Colonic mucosa (tissue), 4 donors: Measurements from ENCODE around the gene C4B. TPM values are rescaled to one million over a fixed set of nuclear protein-coding genes. Genes with fewer than 3 reads are reported as not detected.
"Not testable (repeated sequence)": the region's sequence is repeated elsewhere in the genome, so short reads cannot be mapped to it uniquely, and the experiment has no call there.

Source experiments
- DNase-seq: peaks from one replicate; pipeline ENCODE4 v3.0.0-alpha.2; 2020
- H3K27ac ChIP-seq: fragments of 200-600 bp; one replicate; pipeline ENCODE4 v1.8.0; 2021
- H3K27me3 ChIP-seq: fragments of 200-600 bp; one replicate; pipeline ENCODE4 v1.8.0; 2021
- H3K36me3 ChIP-seq: fragments of 200-600 bp; one replicate; pipeline ENCODE4 v1.8.0; 2021
- H3K4me1 ChIP-seq: fragments of 200-600 bp; one replicate; pipeline ENCODE4 v1.8.0; 2021; ENCODE audit warnings: mild to moderate bottlenecking
- H3K4me3 ChIP-seq: fragments of 200-600 bp; one replicate; pipeline ENCODE4 v1.8.0; 2021
- H3K9ac ChIP-seq, 2 donors: one replicate each; pipeline ENCODE4 v1.7.0; 2013; ENCODE audit warnings: control low read depth in 2 of 2, low read depth in 2 of 2, low read length in 2 of 2
- H3K9me3 ChIP-seq: fragments of 200-600 bp; one replicate; pipeline ENCODE4 v1.8.0; 2021
- CTCF ChIP-seq: fragments of 200-600 bp; IDR thresholded peaks from one replicate; pipeline ENCODE4 v1.8.0; 2022; ENCODE audit warnings: antibody characterized with exemption, mild to moderate bottlenecking
- intact Hi-C: fragments of 100-400 bp; cut with DNase I; formaldehyde crosslinking; loops from one replicate; pipeline ENCODE4 v1.14.1; 2022
- total RNA-seq, 2 donors: library from RNA; stranded (reverse); fragmentation: NEBNext Ultra II Directional in 1 of 2; extraction: Animal tissue kit (Norgen Biotek cat#: 25700) in 1 of 2; gene quantifications; one replicate each; pipeline ENCODE4 v1.2.1, GENCODE V29; 2021
- donor health status: healthy.
- donor health status: DM: no; HTN: no; CAD: no.
- donor health status: DM: no; HTN: no; CAD: no.

C4B gene
- total RNA-seq: 10 to 100 TPM; 11.9 to 19.4 TPM

DNA sequence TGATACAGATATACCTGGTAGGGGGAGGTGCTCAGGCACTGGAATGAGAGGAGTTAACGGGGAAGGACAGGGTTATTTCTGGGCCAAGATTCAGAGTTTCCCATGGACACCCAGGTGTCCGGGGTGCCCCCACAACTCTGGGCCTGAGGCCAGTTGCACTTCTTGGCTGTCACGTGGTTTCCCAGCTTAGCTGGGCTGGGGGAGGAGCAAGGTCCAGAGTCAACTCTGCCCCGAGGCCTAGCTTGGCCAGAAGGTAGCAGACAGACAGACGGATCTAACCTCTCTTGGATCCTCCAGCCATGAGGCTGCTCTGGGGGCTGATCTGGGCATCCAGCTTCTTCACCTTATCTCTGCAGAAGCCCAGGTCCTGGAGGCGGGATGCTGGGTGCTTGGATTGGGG lies at the start of gene C4B:
TSS of gene C4B (plus strand) at position 249 of the 400 bp plus-strand sequence. CDS start at position 300, 51 bp downstream.
- H3K4me1 ChIP-seq, H3K36me3 ChIP-seq, H3K27me3 ChIP-seq, H3K27ac ChIP-seq, intact Hi-C loops, H3K4me3 ChIP-seq, DNase-seq, H3K9ac ChIP-seq, H3K9me3 ChIP-seq: not testable (repeated sequence)

DNA sequence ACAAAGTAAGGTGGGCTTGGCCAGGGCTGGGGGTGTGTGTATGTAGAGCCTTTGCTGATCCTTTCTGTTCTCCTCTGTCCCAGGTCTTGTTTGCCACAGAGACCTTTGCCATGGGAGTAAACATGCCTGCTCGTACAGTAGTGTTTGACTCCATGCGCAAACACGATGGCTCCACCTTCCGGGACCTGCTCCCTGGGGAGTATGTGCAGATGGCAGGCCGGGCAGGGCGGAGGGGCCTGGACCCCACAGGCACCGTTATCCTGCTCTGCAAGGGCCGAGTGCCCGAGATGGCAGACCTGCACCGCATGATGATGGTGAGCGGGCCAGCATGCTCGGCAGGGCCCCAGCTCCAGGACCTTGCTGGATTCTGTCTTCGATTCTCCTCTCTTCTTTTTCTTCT lies 48.9 kb upstream of the C4B start:
- no peak overlapping the region for H3K9ac ChIP-seq
- no peak for DNase-seq

DNA sequence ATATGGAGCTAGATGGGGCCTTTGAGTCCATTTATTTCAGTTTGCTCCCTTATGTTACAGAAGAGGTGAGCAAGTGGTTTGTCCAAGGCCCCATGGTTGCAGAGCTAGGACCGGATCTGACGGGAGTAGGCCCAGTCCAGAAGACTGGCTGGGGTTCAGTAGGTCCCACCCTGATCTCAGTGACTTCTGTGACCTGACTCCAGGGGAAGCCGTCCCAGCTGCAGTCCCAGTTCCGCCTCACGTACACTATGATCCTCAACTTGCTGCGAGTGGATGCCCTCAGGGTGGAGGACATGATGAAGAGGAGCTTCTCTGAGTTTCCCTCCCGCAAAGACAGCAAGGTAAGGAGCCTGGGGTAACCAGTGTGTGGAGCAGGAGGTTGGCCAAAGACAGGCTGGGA lies 48.1 kb upstream of the C4B start:
- Histone ChIP-seq H3K27me3 (no peaks in the 10 kb centered on the region), H3K27ac (no peak overlapping the region), H3K4me1 (no peaks in the 10 kb centered on the region), H3K9me3 (no peaks in the 10 kb centered on the region), H3K9ac (no peak overlapping the region), H3K4me3 (no peak overlapping the region), H3K36me3 (peaks cover 5% of the 10 kb centered on the region)
- no peak for TF ChIP-seq CTCF
- intact Hi-C loops: no loop called here
- no peak for DNase-seq

More for the DNA sequence above, 48.9 kb upstream of the C4B start:
- peaks cover 11% of the 10 kb centered on the region for H3K36me3 ChIP-seq
- no peaks in the 10 kb centered on the region for H3K9me3 ChIP-seq
- H3K4me3 ChIP-seq: no peak overlapping the region
- no peak for TF ChIP-seq CTCF
- no peaks in the 10 kb centered on the region for H3K4me1 ChIP-seq
- H3K27me3 ChIP-seq: no peaks in the 10 kb centered on the region
- H3K27ac ChIP-seq: no peak overlapping the region
- intact Hi-C loops: no loop called here

- TF ChIP-seq CTCF: no peak
- Histone ChIP-seq H3K4me1 (no peaks in the 10 kb centered on the region), H3K9ac (no peak overlapping the region), H3K4me3 (no peak overlapping the region), H3K27me3 (no peaks in the 10 kb centered on the region), H3K36me3 (peaks cover 4% of the 10 kb centered on the region), H3K27ac (no peak overlapping the region), H3K9me3 (no peaks in the 10 kb centered on the region)
- no peak for DNase-seq
- intact Hi-C loops: no loop called here
Observed at GRCh38 chr6:31966997-31967925, 47.3 kb upstream of the C4B start.

- intact Hi-C loops: no loop called here
- Histone ChIP-seq H3K27ac (no peak overlapping the region), H3K9me3 (no peaks in the 10 kb centered on the region), H3K4me3 (no peak overlapping the region), H3K27me3 (no peaks in the 10 kb centered on the region), H3K4me1 (peaks cover 1% of the 10 kb centered on the region), H3K36me3 (peaks cover 4% of the 10 kb centered on the region), H3K9ac (no peak overlapping the region)
- no peak for TF ChIP-seq CTCF
- no peak for DNase-seq
Observed at GRCh38 chr6:31967926-31968320, 46.7 kb upstream of the C4B start.

DNA sequence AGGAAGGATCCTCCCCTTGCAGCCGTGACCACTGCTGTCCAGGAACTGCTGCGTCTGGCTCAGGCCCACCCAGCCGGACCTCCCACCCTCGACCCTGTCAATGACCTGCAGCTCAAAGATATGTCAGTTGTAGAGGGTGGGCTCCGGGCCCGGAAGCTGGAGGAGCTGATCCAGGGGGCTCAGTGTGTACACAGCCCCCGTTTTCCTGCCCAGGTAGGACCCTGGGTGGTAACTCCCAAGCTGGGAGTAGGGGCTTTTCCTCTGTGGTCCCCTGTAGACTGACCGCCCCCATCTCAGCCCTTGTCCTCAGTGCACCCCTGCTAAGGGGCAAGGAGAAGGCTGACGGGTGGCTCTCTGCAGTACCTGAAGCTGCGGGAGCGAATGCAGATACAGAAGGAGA lies 46.3 kb upstream of the C4B start:
- Histone ChIP-seq H3K36me3 (peaks cover 4% of the 10 kb centered on the region), H3K27me3 (no peaks in the 10 kb centered on the region), H3K9me3 (no peaks in the 10 kb centered on the region), H3K4me3 (no peak overlapping the region), H3K9ac (no peak overlapping the region), H3K4me1 (peaks cover 4% of the 10 kb centered on the region), H3K27ac (no peak overlapping the region)
- TF ChIP-seq CTCF: no peak
- no peak for DNase-seq
- intact Hi-C loops: no loop called here
